Measurements from ENCODE around the gene POU2F2.

Gene POU2F2

GRCh38 chr19:42148266-42148665 is 16.0 kb upstream of the POU2F2 start:
- Histone ChIP-seq H3K27me3 (ENCODE audit: insufficient read depth, poor library complexity, severe bottlenecking) (no peaks in the 10 kb centered on the region), H3K27ac (ENCODE audit: poor library complexity, severe bottlenecking) (no peak overlapping the region)
- DNase-seq (ENCODE audit: low spot score): no peak

GRCh38 chr19:42143341-42144234 is 11.3 kb upstream of the POU2F2 start:
- Histone ChIP-seq H3K36me3 (ENCODE audit: low read depth) (no peaks in the 10 kb centered on the region), H3K9me3 (ENCODE audit: severe bottlenecking) (no peaks in the 10 kb centered on the region), H3K27me3 (ENCODE audit: insufficient read depth, poor library complexity, severe bottlenecking) (peaks cover 8% of the 10 kb centered on the region), H3K27ac (ENCODE audit: poor library complexity, severe bottlenecking) (no peak overlapping the region), H3K4me1 (ENCODE audit: insufficient read depth, poor library complexity, severe bottlenecking) (no peaks in the 10 kb centered on the region), H3K4me3 (ENCODE audit: severe bottlenecking) (no peak overlapping the region)
- DNase-seq (ENCODE audit: low spot score): no peak
- 0 out of 3 replicates have a peak, but pooled peaks have one; percentile 48 for ATAC-seq (ENCODE audit: low read depth)
- no peak for TF ChIP-seq CTCF (IDR thresholded peaks at IDR 0.05; ENCODE audit: poor library complexity, severe bottlenecking)

More at GRCh38 chr19:42148266-42148665, 16.0 kb upstream of the POU2F2 start:
- H3K4me1 ChIP-seq (ENCODE audit: insufficient read depth, poor library complexity, severe bottlenecking): no peaks in the 10 kb centered on the region
- TF ChIP-seq CTCF (IDR thresholded peaks at IDR 0.05; ENCODE audit: poor library complexity, severe bottlenecking): no peak
- H3K36me3 ChIP-seq (ENCODE audit: low read depth): no peaks in the 10 kb centered on the region
- no peaks in the 10 kb centered on the region for H3K9me3 ChIP-seq (ENCODE audit: severe bottlenecking)
- no peak overlapping the region for H3K4me3 ChIP-seq (ENCODE audit: severe bottlenecking)
- no peak for ATAC-seq (ENCODE audit: low read depth)

- no peaks in the 10 kb centered on the region for H3K4me1 ChIP-seq (ENCODE audit: insufficient read depth, poor library complexity, severe bottlenecking)
- peaks cover 8% of the 10 kb centered on the region for H3K27me3 ChIP-seq (ENCODE audit: insufficient read depth, poor library complexity, severe bottlenecking)
- H3K36me3 ChIP-seq (ENCODE audit: low read depth): no peaks in the 10 kb centered on the region
- ATAC-seq (ENCODE audit: low read depth) (peak; percentile 78), DNase-seq (ENCODE audit: low spot score) (no peak)
- no peak overlapping the region for H3K4me3 ChIP-seq (ENCODE audit: severe bottlenecking)
- no peaks in the 10 kb centered on the region for H3K9me3 ChIP-seq (ENCODE audit: severe bottlenecking)
- no peak overlapping the region for H3K27ac ChIP-seq (ENCODE audit: poor library complexity, severe bottlenecking)
- TF ChIP-seq CTCF (IDR thresholded peaks at IDR 0.05; ENCODE audit: poor library complexity, severe bottlenecking): no peak
Measured at GRCh38 chr19:42140125-42140754, 8.0 kb upstream of the POU2F2 start.

- Histone ChIP-seq H3K27me3 (ENCODE audit: insufficient read depth, poor library complexity, severe bottlenecking) (no peaks in the 10 kb centered on the region), H3K4me3 (ENCODE audit: severe bottlenecking) (no peak overlapping the region)
- no peak for ATAC-seq (ENCODE audit: low read depth)
Measured at GRCh38 chr19:42134535-42135070, 2.4 kb upstream of the POU2F2 start.

More at GRCh38 chr19:42134535-42135070, 2.4 kb upstream of the POU2F2 start:
- Histone ChIP-seq H3K4me1 (ENCODE audit: insufficient read depth, poor library complexity, severe bottlenecking) (peaks cover 13% of the 10 kb centered on the region), H3K27ac (ENCODE audit: poor library complexity, severe bottlenecking) (no peak overlapping the region), H3K9me3 (ENCODE audit: severe bottlenecking) (no peaks in the 10 kb centered on the region), H3K36me3 (ENCODE audit: low read depth) (no peaks in the 10 kb centered on the region)
- DNase-seq (ENCODE audit: low spot score): no peak
- TF ChIP-seq CTCF (IDR thresholded peaks at IDR 0.05; ENCODE audit: poor library complexity, severe bottlenecking): no peak

Measured in RWPE2 (cell line).